HUES64 (cell line): ENCODE results near the gene METTL27. TPM values are rescaled to one million over a fixed set of nuclear protein-coding genes. Genes with fewer than 3 reads are reported as not detected.
A peak's percentile ranks its signal among the peaks of the same experiment; 100 is the strongest.
"Not testable (repeated sequence)": the region's sequence is repeated elsewhere in the genome, so short reads cannot be mapped to it uniquely, and the experiment has no call there.

Experiments
- H3K27ac ChIP-seq: 2 replicates; pipeline ENCODE4 v1.7.0; 2013; ENCODE audit warnings: low read depth, low read length, inconsistent platforms
- H3K27me3 ChIP-seq: 2 replicates; pipeline ENCODE4 v1.6.1; 2013; ENCODE audit warnings: mild to moderate bottlenecking, low read length; ENCODE audit not compliant: insufficient read depth
- H3K36me3 ChIP-seq: 2 replicates; pipeline ENCODE4 v1.6.1; 2013; ENCODE audit warnings: mild to moderate bottlenecking, low read length; ENCODE audit not compliant: insufficient read depth
- H3K4me1 ChIP-seq: 2 replicates; pipeline ENCODE4 v1.6.1; 2013; ENCODE audit warnings: mild to moderate bottlenecking, low read length, moderate library complexity; ENCODE audit not compliant: insufficient read depth
- H3K4me3 ChIP-seq: 2 replicates; pipeline ENCODE4 v1.5.1; 2013; ENCODE audit warnings: mild to moderate bottlenecking, low read length, moderate library complexity
- H3K9ac ChIP-seq: 2 replicates; pipeline ENCODE4 v1.6.1; 2013; ENCODE audit warnings: mild to moderate bottlenecking, low read depth, low read length
- H3K9me3 ChIP-seq: 2 replicates; pipeline ENCODE4 v1.6.1; 2013; ENCODE audit warnings: low read depth, low read length; ENCODE audit not compliant: insufficient read depth
- WGBS: fragments of 150-250, 120-280 bp; methylation state at CpG from one replicate; pipeline ENCODE4 v1.1.7; 2013; ENCODE audit warnings: missing lambda C conversion rate; 5-methylcytosine and 5-hydroxymethylcytosine counted together
- polyA plus RNA-seq, 2 experiments: library from polyadenylated mRNA; stranded (reverse); fragments of 50-300 nt; gene quantifications; one replicate each; pipeline ENCODE4 v1.2.3, GENCODE V29; 2013

The METTL27 gene, protein sequence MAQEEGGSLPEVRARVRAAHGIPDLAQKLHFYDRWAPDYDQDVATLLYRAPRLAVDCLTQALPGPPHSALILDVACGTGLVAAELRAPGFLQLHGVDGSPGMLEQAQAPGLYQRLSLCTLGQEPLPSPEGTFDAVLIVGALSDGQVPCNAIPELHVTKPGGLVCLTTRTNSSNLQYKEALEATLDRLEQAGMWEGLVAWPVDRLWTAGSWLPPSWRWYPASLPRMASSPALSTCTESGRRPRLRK
- 2.9 TPM for polyA plus RNA-seq (2013, experiment 1 of 2)
- 2.4 TPM for polyA plus RNA-seq (2013, experiment 2 of 2)

DNA sequence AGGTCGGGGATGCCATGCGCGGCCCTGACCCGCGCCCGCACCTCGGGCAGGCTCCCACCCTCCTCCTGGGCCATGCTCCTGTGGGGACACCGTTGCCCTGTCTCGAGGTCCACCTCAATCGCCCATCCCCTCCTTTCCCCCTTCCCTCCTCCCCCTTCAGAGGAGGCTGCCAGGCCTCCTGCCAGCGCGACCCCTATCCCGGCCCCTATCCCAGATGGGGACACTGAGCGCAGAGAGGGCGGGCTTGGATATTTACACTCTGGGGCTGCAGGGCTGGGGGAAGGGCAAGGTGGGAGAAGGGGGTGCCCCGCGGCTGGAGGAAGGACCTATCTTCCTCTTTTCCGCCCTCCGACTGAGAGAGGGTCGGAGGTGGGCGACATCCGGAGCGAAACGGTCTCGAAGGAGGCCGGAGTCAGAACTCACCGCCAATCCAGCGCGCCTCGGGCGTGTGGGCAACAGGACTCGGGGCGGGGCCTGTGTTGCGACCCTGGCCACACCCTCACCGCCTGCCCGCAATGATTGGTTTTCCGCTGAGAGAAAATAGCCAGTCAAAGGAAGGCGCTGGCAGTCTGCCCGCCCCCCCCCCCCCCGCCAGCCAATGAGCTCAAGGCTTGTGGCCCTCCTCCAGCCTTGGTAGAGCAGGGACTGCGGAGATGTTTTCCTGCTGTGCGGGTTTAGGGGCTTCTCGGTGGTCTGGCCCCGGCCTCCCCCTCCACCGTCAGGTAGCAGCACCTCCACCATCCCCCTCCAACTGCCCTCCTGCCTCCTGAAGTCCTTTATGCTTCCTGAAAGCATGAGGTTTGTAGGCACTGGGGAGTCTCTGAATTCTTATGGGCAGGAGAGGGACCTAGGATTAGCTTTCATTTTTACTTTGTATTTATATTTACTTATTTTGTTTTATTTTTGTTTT, at the start of gene METTL27:
METTL27 (minus strand) TSS at position 450 of the 910 bp plus-strand sequence; CDS start at position 74, 376 bp downstream.
- Histone ChIP-seq H3K36me3 (no peaks in the 10 kb centered on the region), H3K27me3 (no peaks in the 10 kb centered on the region), H3K9me3 (no peaks in the 10 kb centered on the region), H3K4me3 (peak within 1 kb of the TSS; percentile 80), H3K9ac (peak within 1 kb of the TSS; percentile 75), H3K4me1 (peaks cover 6% of the 10 kb centered on the region; the same call in 1 of the 2 replicates), H3K27ac (peak within 1 kb of the TSS; percentile 58)
- WGBS = 3% methylated on average over 41 of the region's 45 CpGs

DNA sequence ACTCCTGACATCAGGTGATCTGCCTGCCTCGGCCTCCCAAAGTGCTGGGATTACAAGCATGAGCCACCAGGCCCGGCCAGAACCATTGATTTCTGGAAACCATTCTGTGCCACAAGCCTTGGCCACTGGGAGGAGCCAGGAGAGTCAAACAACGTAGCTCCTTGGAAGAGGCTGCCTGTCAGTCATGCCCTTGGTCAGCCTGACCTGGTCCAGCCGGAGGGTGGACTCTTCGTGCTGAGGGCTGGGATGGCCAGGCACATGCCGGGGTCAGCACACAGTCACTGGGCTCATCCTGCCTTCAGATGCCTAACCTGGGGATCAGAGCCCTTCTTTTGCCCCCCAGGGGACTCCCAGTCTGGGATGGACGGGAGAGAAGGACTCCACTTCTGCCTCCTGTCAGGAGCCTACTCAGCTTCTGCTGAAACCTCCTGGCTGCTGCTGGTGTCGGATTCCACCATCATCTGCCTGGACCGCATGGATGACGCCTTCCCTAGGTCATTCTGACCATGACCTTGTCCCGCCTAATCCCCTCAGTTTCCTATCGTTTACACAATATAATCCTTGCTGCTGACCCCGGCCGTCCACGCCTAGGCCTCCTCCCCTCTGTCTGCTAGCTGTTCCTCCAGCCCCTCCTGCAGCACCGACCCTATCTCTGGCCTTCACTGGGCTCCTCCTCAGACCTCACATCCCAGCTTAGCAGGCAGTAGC, 49.0 kb upstream of the METTL27 start:
- Histone ChIP-seq H3K27ac (no peak overlapping the region), H3K9me3 (peaks cover 9% of the 10 kb centered on the region; the same call in 1 of the 2 replicates), H3K9ac (no peak overlapping the region), H3K27me3 (no peaks in the 10 kb centered on the region), H3K4me1 (no peaks in the 10 kb centered on the region), H3K4me3 (no peak overlapping the region), H3K36me3 (no peaks in the 10 kb centered on the region)
- 82% methylated on average over 16 of the region's 16 CpGs for WGBS

DNA sequence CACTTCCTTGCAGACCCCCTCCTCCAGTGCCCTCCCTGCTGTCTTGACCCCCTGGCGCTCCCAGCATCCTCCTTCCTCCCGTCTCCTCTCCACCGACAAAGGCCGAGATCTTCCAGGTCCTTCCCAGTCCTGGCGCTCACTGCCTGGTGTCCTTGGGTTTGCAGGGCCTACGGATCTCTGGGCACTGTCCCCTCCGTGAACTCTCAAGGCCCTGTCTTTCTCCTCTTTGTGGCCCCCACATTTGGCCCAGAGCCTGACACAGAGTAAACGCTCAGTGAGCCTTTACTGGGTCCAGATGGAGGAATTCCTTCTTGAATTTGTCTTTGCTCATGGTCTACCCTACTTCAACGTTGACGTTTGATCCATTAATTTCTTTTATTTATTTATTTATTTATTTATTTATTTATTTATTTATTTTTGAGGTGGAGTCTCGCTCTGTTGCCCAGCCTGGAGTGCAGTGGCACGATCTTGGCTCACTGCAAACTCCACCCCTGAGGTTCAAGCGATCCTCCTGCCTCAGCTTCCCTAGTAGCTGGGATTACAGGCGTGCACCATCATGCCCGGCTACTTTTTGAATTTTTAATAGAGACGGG, 48.3 kb upstream of the METTL27 start:
- Histone ChIP-seq H3K27ac (no peak overlapping the region), H3K36me3 (no peaks in the 10 kb centered on the region), H3K27me3 (no peaks in the 10 kb centered on the region), H3K4me3 (no peak overlapping the region), H3K9ac (no peak overlapping the region), H3K9me3 (peaks cover 3% of the 10 kb centered on the region; the same call in 1 of the 2 replicates), H3K4me1 (no peaks in the 10 kb centered on the region)
- 92% methylated on average over 14 of the region's 16 CpGs for WGBS

DNA sequence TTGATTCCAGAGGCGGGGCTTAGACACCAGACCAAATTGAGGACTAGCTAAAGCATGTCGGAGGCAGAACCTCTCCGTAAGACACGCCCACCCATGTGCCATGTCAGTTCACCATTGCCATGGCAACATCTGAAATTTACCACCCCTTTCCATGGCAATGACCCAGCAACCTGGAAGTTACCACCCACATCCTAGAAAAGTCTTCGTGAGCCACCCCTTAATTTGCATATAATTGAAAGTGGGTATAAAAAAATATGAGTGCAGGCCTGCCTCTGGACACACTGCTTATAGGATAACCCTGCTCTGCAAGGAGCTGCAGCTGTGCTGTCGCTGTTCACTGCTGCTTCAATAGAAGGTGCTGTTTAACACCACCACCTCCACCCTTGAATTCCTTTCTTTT, 46.6 kb upstream of the METTL27 start:
- WGBS = 84% methylated on average over 5 of the region's 6 CpGs
- H3K4me1 ChIP-seq = no peaks in the 10 kb centered on the region

DNA sequence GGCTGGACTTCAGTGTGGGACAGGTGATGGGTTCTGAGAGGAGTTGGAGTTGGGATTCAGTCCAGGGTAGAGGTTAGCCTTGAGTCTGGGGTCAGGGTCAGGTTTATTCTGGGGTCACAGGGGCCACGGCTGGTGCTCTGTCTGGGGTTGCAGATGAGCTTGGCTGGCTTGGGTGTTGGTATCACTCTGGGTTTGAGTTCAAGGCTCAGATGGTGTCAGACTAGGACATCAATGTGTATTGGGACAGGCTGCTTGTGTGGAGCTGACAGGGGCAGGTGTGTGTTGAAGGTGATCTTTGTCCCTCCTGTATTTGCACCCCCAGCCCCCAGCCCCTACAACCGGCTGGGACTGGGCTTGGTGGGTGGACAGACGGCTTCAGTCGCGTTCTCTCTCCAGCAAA, 45.4 kb upstream of the METTL27 start:
- H3K9ac ChIP-seq = no peak overlapping the region
- H3K4me1 ChIP-seq = no peaks in the 10 kb centered on the region
- H3K27ac ChIP-seq = no peak overlapping the region
- H3K4me3 ChIP-seq = no peak overlapping the region
- H3K36me3 ChIP-seq = no peaks in the 10 kb centered on the region
- no peaks in the 10 kb centered on the region for H3K9me3 ChIP-seq
- no peaks in the 10 kb centered on the region for H3K27me3 ChIP-seq
- WGBS = 90% methylated on average over 5 of the region's 5 CpGs

More for the DNA sequence above, 46.6 kb upstream of the METTL27 start:
- no peaks in the 10 kb centered on the region for H3K36me3 ChIP-seq
- H3K9ac ChIP-seq = no peak overlapping the region
- no peaks in the 10 kb centered on the region for H3K27me3 ChIP-seq
- no peak overlapping the region for H3K4me3 ChIP-seq
- no peaks in the 10 kb centered on the region for H3K9me3 ChIP-seq
- H3K27ac ChIP-seq = no peak overlapping the region

DNA sequence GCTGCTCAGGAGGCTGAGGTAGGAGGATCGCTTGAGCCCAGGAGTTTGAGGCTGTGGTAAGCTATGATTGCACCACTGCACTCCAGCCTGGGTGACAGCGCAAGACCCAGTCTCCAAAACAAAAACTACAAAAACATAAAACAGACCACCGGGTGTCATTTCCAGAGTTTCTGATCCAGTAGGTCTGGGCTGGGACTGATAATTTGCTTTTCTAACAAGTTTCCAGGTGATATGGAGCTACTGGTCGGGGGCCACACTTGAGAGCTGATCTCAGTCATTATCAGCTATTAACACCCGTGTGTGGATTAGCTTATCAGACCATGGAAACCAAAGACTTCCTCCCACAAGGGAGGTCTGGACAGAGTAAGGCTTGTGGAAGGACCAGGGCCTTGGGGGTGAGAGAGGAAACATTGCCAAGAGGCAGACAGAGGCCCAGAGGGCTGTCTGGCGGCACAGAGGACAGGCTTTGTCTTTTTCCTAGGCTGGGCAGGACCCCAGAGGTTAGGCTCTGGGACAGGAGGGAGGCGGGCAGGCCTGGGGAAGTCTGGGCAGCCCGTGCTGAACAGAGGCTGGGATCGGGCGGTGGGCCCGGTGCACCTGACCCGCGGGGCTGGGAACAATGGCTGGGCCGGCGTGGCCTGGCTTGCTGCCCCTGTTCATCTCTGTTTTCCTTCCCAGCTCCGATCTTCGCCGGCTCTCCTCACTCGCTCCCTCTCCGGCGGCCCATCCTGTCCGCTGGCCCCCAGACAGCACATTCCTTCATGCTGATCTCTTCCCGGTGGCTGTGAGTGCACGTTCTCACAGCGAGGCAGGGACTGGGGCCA, 43.9 kb upstream of the METTL27 start:
- WGBS = 64% methylated on average over 24 of the region's 25 CpGs
- H3K4me3 ChIP-seq = no peak overlapping the region
- H3K4me1 ChIP-seq = no peaks in the 10 kb centered on the region
- H3K27me3 ChIP-seq = no peaks in the 10 kb centered on the region
- no peaks in the 10 kb centered on the region for H3K36me3 ChIP-seq
- no peaks in the 10 kb centered on the region for H3K9me3 ChIP-seq
- H3K27ac ChIP-seq = no peak overlapping the region
- H3K9ac ChIP-seq = peak overlapping the region; percentile 44; the same call in 1 of the 2 replicates

DNA sequence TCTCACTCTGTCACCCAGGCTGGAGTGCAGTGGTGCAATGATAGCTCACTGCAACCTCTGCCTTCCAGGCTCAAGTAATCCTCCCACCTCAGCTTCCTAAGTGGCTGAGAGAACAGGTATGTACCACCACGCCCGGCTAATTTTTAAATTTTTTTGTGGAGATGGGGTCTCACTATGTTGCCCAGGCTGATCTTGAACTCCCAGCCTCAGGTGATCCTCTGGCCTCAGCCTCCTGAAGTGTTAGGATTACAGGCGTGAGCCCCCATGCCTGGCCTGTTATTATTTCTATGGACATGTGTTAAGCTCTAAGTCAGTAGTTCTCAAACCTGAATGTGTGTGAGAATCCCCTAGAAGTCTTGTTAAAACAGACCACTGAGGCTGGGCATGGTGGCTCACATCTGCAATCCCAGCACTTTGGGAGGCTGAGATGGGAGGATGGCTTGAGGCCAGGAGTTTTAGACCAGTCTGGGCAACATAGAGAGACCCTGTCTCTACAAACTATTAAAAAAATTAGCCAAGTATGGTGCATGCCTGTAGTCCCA, 43.2 kb upstream of the METTL27 start:
- H3K36me3 ChIP-seq = no peaks in the 10 kb centered on the region
- no peak overlapping the region for H3K4me3 ChIP-seq
- H3K9ac ChIP-seq = no peak overlapping the region
- no peaks in the 10 kb centered on the region for H3K4me1 ChIP-seq
- WGBS = 92% methylated on average over 3 of the region's 3 CpGs
- no peaks in the 10 kb centered on the region for H3K9me3 ChIP-seq
- no peak overlapping the region for H3K27ac ChIP-seq
- H3K27me3 ChIP-seq = no peaks in the 10 kb centered on the region

DNA sequence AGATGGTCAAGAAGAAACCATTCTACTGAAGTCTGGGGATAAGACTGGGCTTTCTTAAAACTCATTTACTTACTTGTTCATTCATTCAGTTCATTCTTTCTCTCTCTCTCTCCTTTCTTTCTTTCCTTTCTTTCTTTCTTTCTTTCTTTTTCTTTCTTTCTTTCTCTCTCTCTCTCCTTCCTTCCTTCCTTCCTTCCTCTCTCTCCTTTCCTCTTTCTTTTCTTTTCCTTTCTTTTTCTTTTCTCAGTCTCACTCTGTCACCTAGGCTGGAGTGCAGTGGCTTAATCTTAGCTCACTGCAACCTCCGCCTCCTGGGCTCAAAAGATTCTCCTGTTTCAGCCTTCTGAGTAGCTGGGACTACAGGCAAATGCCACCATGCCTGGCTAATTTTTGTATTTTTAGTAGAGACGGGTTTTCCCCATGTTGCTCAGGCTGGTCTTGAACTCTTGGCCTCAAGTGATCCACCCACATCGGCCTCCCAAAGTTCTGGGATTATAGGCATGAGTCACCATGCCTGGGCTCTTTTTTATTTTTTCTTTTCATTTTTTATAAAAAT, 42.6 kb upstream of the METTL27 start:
- H3K36me3 ChIP-seq, H3K27ac ChIP-seq, H3K4me3 ChIP-seq, H3K9me3 ChIP-seq, H3K9ac ChIP-seq, H3K4me1 ChIP-seq, H3K27me3 ChIP-seq: not testable (repeated sequence)
- 96% methylated on average over 3 of the region's 3 CpGs for WGBS

DNA sequence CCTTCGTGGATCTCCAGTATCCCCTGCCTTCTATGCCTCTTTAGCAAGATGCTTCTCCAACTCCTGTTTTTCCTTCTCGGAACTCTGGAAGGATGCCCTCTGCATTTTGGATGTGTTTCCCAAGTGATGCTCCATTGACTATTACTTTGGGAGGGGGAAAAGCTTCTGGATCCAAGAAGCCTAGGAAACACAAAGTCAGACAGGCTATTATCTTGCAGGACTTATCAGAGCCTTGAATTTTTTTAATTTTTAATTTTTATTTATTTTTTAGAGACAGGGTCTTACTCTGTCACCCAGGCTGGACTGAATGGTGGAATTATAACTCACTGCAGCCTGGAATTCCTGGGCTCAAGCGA, 39.7 kb upstream of the METTL27 start:
- Histone ChIP-seq H3K4me3 (no peak overlapping the region), H3K9me3 (no peaks in the 10 kb centered on the region), H3K4me1 (no peaks in the 10 kb centered on the region), H3K9ac (no peak overlapping the region), H3K27ac (no peak overlapping the region), H3K27me3 (no peaks in the 10 kb centered on the region), H3K36me3 (no peaks in the 10 kb centered on the region)
- WGBS = 90% methylated on average over 3 of the region's 3 CpGs
